Activated T-helper 17 cell treated with anti-CD3 and anti-CD28 coated beads, Interleukin-2, amount 50 U/mL, for 72 hours (primary cell): Measurements from ENCODE around the gene RPL21. TPM values are rescaled to one million over a fixed set of nuclear protein-coding genes. Genes with fewer than 3 reads are reported as not detected.

Source experiments
- ATAC-seq: fragments of 150-1000 bp; cut with Tn5 transposase; replicated peaks from 2 replicates; pipeline ENCODE4 v1.10.0; 2021; ENCODE audit warnings: mild to moderate bottlenecking, moderate library complexity
- H3K27ac Mint-ChIP-seq: one replicate; pipeline ENCODE4 v1.8.0; 2022; ENCODE audit warnings: mixed read lengths
- H3K27me3 Mint-ChIP-seq: one replicate; pipeline ENCODE4 v1.8.0; 2022; ENCODE audit warnings: mixed read lengths
- H3K36me3 Mint-ChIP-seq: one replicate; pipeline ENCODE4 v1.8.0; 2022; ENCODE audit warnings: low read depth, mild to moderate bottlenecking, mixed read lengths
- H3K4me1 Mint-ChIP-seq: one replicate; pipeline ENCODE4 v1.8.0; 2022; ENCODE audit warnings: mixed read lengths
- H3K4me3 Mint-ChIP-seq: one replicate; pipeline ENCODE4 v1.8.0; 2022; ENCODE audit warnings: mild to moderate bottlenecking, mixed read lengths
- H3K9me3 Mint-ChIP-seq: one replicate; pipeline ENCODE4 v1.8.0; 2022; ENCODE audit warnings: mixed read lengths
- total RNA-seq, 2 donors: library from RNA; stranded (reverse); gene quantifications; one replicate each; pipeline ENCODE4 v1.2.3, GENCODE V29; 2022

The RPL21 gene
- total RNA-seq, 2 donors from 2014 or later: 1,350 to 1,709 TPM

DNA sequence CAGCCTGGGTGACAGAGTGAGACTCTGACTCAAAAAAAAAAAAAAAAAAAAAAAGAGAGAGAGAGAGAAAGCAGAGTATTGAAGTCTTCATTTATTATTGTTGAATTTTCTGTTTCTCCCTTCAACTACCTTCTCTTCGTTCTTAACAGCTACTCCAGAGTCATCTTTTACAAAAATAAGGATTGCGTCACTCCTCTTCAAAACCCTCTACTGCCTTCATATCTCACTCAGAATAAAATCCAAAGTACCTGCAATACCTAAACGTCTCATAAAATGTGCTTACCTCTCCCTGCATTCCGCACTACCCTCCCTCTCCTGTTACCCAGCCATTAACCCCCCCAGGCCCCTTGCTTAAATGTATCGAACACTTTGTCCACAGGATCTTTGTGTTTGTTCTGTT is 17.4 kb upstream of the RPL21 start:
- H3K4me3 Mint-ChIP-seq: no peak overlapping the region
- H3K4me1 Mint-ChIP-seq: no peaks in the 10 kb centered on the region
- no peak overlapping the region for H3K27ac Mint-ChIP-seq
- no peak for ATAC-seq
- no peaks in the 10 kb centered on the region for H3K27me3 Mint-ChIP-seq
- H3K9me3 Mint-ChIP-seq: no peaks in the 10 kb centered on the region
- H3K36me3 Mint-ChIP-seq: no peaks in the 10 kb centered on the region

DNA sequence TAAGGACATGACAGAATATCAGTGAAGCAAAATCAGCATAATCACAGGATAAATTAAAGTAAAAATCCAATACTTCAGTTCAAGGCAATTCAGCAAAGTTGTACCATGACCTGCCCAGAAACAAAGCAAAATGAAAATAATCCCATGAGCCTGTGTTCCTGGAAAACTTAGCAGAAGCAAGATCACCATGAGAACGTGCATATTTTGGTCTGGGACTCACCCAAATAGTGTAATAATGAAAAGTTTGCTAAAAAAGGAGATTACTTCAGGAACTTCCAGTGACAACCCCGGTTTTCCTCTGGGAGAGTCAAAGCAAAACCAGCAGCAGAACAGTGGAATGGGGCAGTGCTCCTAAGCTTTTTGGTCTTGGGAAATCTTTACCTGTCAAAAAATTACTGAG is 14.9 kb upstream of the RPL21 start:
- Mint-ChIP-seq H3K27me3 (no peaks in the 10 kb centered on the region), H3K4me1 (no peaks in the 10 kb centered on the region), H3K4me3 (no peak overlapping the region), H3K36me3 (no peaks in the 10 kb centered on the region), H3K27ac (no peak overlapping the region), H3K9me3 (no peaks in the 10 kb centered on the region)
- ATAC-seq: no peak

DNA sequence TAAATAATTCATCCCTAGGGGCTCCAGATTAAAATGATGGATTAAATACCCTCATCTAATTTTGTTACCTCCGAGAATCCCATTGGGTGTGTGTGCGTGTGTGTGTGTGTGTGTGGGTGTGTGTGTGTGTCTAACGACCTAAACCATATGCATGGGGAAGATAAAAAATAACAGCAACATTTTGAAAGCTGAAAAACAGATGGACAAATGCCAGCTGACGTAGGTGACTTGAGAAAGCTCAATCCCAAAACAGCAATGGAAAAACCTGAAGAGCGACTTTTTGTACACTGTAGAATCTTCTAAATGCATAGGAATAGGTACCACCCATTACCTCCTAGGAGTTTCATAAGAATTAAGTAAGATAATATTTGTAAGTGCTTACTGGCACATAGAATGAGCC is 8.7 kb upstream of the RPL21 start:
- no peaks in the 10 kb centered on the region for H3K27me3 Mint-ChIP-seq
- ATAC-seq: no peak
- H3K36me3 Mint-ChIP-seq: peaks cover 16% of the 10 kb centered on the region
- H3K27ac Mint-ChIP-seq: no peak overlapping the region
- no peaks in the 10 kb centered on the region for H3K9me3 Mint-ChIP-seq
- H3K4me3 Mint-ChIP-seq: no peak overlapping the region
- no peaks in the 10 kb centered on the region for H3K4me1 Mint-ChIP-seq

DNA sequence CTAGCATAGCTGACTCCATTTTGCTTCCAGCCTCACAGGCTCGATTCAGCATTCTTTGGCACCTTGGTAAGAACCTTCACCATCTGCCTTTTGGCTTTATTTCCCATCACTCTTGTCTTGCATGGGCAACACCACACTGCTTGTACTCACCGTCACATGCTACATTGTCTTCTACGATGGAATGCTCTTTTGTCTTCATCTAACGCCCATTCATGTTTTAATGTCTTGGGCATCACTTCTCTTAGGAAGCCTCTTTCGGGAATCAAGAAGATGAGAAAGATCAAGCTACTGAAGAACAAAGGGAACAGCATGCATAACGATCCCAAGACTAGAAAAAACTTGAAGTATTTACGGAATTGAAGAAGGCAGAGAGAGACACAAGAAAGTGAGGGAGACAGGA is 5.7 kb upstream of the RPL21 start:
- Mint-ChIP-seq H3K4me3 (no peak overlapping the region), H3K9me3 (no peaks in the 10 kb centered on the region), H3K27me3 (no peaks in the 10 kb centered on the region), H3K27ac (no peak overlapping the region), H3K4me1 (no peaks in the 10 kb centered on the region), H3K36me3 (peaks cover 16% of the 10 kb centered on the region)
- no peak for ATAC-seq

DNA sequence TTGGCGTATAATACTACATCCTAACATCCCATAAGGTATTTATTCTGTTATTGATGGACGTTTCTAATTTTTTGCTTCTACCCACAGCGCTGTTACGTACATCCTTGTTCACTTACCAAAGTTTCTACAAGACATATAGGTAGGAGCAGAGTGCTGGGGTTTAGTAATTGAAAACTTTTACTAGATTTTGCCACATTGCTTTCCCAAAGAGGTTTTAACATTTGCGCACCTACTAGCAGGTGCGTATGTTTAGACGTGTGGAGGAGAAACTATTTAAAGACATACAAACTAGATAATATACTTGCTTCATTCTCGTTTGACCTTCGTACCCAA is 559 bp upstream of the RPL21 start:
- Mint-ChIP-seq H3K27me3 (no peaks in the 10 kb centered on the region), H3K4me3 (peak overlapping the region; percentile 99), H3K27ac (peak overlapping the region; percentile 99), H3K36me3 (peaks cover 47% of the 10 kb centered on the region), H3K4me1 (peaks cover 13% of the 10 kb centered on the region), H3K9me3 (no peaks in the 10 kb centered on the region)
- ATAC-seq: peak; percentile 1

DNA sequence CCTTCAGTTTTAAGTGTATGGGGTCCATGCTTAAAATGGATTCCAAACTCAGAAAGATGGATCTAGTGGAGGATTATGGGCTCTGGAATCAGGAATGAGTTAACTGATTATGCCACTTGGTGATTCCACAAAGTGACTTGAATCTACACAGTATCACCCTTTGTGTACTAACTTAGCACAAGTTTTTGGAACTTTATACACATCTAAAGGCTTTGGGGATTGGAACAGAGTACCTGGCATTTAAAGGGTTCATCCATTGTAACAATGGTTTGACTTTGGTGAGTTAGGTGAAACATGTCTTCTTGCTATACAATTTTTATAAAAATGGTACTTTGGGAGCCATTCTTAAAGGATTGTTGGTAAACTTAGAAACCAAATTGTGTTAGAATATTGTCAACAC is 1.1 kb downstream of the RPL21 start:
- H3K4me1 Mint-ChIP-seq: peaks cover 13% of the 10 kb centered on the region

DNA sequence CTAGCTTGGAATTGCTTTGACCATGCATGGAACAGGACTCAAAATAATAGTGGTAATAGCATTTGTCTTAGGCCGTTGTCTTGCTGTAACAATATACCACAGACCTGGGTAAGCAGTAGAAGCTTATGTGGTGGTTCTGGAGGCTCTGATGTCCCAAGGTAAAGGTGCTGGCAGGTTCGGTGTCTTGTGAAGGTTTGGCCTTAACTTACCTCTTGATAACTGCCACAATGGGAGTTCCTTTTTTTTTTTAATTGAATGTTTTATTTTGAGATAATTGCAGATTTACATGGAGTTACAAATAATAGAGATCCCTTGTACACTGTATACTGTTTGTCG is 5.8 kb downstream of the RPL21 start:
- no peak overlapping the region for H3K27ac Mint-ChIP-seq
- no peaks in the 10 kb centered on the region for H3K9me3 Mint-ChIP-seq
- H3K4me1 Mint-ChIP-seq: peaks cover 33% of the 10 kb centered on the region
- no peaks in the 10 kb centered on the region for H3K27me3 Mint-ChIP-seq
- ATAC-seq: no peak
- H3K4me3 Mint-ChIP-seq: peak overlapping the region; percentile 4
- peaks cover 99% of the 10 kb centered on the region for H3K36me3 Mint-ChIP-seq

More for the DNA sequence above, 1.1 kb downstream of the RPL21 start:
- H3K36me3 Mint-ChIP-seq: peaks cover 64% of the 10 kb centered on the region
- peak overlapping the region; percentile 99 for H3K4me3 Mint-ChIP-seq
- H3K27ac Mint-ChIP-seq: peak overlapping the region; percentile 99
- no peak for ATAC-seq
- H3K27me3 Mint-ChIP-seq: no peaks in the 10 kb centered on the region
- H3K9me3 Mint-ChIP-seq: no peaks in the 10 kb centered on the region

DNA sequence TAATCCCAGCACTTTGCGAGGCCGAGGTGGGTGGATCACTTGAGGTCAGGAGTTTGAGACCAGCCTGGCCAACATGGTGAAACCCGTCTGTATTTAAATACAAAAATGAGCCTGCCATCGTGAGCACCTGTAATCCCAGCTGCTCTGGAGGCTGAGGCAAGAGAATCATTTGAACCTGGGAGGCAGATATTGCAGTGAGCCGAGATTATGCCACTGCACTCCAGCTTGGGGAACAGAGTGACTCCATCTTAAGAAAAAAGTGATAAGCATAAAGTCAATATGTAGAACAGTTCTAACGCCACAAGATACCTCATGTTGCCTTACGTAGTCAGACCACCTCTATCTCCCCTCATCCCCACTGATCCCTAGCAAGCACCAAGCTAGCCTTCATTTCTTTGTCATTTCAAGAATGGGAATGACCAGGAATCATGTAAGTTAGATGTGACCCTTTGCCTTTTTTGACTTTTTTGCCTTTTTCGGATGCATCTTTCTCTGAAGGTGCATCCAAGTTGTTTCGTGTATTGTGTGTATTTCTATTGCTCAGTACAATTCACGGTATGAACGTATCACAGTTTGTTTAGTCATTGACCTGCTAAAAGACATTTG is 6.4 kb downstream of the RPL21 start:
- Mint-ChIP-seq H3K27me3 (no peaks in the 10 kb centered on the region), H3K4me3 (peak overlapping the region; percentile 4), H3K36me3 (peaks cover 98% of the 10 kb centered on the region), H3K9me3 (no peaks in the 10 kb centered on the region), H3K27ac (no peak overlapping the region), H3K4me1 (peaks cover 33% of the 10 kb centered on the region)
- no peak for ATAC-seq

DNA sequence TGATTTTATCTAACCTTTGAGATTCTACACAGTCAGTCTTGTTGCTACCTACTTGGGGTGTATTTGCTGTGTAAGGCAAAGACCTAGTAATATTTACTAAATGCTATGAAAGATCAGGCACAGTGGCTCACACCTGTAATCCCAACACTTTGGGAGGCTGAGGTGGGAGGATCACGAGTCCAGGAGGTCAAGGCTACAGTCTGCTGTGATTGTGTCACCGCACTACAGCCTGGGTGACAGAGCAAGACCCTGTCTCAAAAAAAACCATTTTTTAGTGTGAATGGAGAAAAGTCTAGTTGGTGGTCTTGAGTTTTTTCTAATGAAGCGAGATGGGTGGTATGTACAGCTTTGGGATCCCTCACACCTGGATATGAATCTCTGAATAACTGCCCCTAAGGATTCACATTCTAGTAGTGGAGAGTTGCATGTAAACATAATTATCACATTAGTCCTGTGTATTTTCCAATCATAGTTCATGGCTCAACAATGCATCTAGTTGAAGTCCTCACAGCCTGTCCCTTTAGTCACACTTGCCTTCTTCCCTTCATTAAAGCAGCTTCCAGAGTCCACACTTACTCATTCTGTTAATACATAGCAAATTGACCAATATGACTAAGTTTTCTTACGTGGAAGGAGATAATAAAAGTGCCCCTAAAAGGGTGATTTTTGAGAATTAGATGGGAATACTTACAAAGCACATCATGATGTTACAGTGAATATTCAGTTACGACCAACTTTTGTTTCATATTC is 7.5 kb downstream of the RPL21 start:
- Mint-ChIP-seq H3K27me3 (no peaks in the 10 kb centered on the region), H3K4me3 (peak overlapping the region; percentile 59), H3K4me1 (peaks cover 29% of the 10 kb centered on the region), H3K9me3 (no peaks in the 10 kb centered on the region), H3K27ac (peak overlapping the region; percentile 87), H3K36me3 (peaks cover 89% of the 10 kb centered on the region)
- peak; percentile 64 for ATAC-seq

DNA sequence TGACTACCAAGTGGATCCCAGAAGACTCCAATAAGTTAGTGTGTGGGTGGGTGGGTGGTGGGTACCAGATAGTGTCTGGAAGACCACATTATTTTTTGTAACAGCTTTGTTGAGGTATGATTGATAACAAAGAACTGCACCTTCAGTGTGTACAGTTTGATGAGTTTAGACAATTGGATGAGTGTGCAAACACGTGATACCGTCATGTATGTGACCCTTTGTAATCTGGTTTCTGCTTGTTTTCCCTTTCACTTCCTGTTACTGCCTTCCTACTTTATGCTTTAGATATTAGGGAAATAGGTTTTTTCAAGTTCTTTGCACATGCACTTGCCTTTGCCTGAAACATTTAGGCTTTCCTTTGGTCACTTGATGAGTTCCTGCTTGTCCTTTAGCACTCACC is 8.5 kb downstream of the RPL21 start:
- no peaks in the 10 kb centered on the region for H3K27me3 Mint-ChIP-seq
- peak; percentile 46 for ATAC-seq
- peaks cover 86% of the 10 kb centered on the region for H3K36me3 Mint-ChIP-seq
- H3K27ac Mint-ChIP-seq: peak overlapping the region; percentile 87
- no peaks in the 10 kb centered on the region for H3K9me3 Mint-ChIP-seq
- peak overlapping the region; percentile 59 for H3K4me3 Mint-ChIP-seq
- peaks cover 28% of the 10 kb centered on the region for H3K4me1 Mint-ChIP-seq

DNA sequence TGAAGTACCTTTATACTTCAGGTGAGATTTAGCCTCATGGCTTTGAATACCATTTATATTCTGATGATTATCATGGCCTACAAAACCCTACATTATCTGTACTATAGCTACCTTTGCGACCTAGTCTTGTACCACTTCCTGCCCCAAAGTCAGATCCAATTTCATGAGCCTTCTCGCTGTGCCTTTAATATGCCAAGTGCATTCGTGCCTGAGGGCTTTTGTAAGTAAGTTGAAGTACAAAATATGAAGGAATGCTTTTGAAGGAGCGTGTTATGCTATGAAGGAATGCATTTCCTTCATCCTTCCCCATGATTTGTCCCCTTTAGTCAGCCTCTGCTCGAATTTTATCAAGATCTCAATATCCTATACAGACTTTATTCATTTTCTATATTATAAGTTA is 10.0 kb downstream of the RPL21 start:
- Mint-ChIP-seq H3K9me3 (no peaks in the 10 kb centered on the region), H3K27ac (no peak overlapping the region), H3K27me3 (no peaks in the 10 kb centered on the region), H3K36me3 (peaks cover 70% of the 10 kb centered on the region), H3K4me1 (peaks cover 26% of the 10 kb centered on the region), H3K4me3 (no peak overlapping the region)
- ATAC-seq: no peak

DNA sequence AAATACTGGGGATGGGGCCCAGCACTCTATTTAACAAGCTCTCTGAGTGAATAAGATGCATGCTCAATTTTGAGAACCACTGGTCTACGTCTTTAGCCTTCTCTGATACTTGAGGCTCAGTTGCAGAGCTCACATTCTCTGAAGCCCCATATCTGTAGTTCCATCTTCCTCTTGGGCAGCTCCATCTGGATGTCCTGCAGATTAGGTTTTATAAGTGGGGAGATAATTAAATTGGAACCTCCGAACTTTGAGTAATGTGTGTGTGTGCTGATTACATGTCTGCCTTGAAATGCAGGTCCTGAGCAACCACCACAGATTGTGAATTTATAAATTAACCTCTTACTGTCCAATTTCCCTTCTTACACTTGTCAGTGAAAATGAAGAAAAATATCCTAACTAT is 12.1 kb downstream of the RPL21 start:
- no peak for ATAC-seq
- Mint-ChIP-seq H3K27me3 (no peaks in the 10 kb centered on the region), H3K27ac (peak overlapping the region; percentile 40), H3K4me3 (no peak overlapping the region), H3K9me3 (no peaks in the 10 kb centered on the region), H3K4me1 (peaks cover 24% of the 10 kb centered on the region), H3K36me3 (peaks cover 50% of the 10 kb centered on the region)

DNA sequence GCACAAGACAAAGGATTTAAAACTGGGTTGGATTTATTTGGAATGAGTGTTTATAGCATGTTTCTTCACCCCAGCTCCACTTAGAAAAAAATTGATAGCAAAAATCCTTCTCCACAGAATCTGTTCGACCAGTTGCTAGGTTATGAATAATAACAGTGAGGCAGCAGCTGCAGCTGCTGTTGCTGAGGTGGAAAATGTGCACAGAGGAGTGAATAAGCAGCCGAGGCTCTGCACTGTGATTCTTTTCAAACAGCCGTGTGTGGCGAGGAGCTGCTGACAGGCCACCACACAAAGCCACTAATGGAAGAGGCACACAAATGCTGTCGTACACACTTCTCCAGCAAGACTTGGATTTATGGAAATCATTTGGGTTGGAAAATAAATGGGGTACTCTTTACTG is 12.8 kb downstream of the RPL21 start:
- Mint-ChIP-seq H3K27me3 (no peaks in the 10 kb centered on the region), H3K4me3 (no peak overlapping the region), H3K36me3 (peaks cover 43% of the 10 kb centered on the region), H3K9me3 (no peaks in the 10 kb centered on the region), H3K4me1 (peaks cover 16% of the 10 kb centered on the region), H3K27ac (peak overlapping the region; percentile 37)
- no peak for ATAC-seq

DNA sequence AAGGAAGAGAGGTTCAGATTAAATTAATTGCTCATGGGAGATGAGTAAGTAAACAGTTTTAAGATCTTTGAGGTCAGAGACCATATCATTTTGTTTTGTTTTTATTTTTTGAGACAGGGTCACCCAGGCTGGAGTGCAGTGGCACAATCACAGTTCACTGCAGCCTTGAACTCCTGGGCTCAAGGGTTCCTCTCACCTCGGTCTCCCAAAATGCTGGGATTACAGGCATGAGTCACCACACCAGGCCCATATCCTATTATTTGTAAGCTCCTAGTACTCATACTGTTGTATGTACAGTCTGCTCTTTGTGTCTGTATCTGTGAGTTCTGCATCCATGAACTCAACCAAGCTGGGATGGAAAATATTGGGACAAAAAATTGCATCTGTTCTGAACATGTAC is 13.3 kb downstream of the RPL21 start:
- peak overlapping the region; percentile 37 for H3K27ac Mint-ChIP-seq
- no peak overlapping the region for H3K4me3 Mint-ChIP-seq
- H3K36me3 Mint-ChIP-seq: peaks cover 38% of the 10 kb centered on the region
- H3K9me3 Mint-ChIP-seq: no peaks in the 10 kb centered on the region
- ATAC-seq: no peak
- no peaks in the 10 kb centered on the region for H3K27me3 Mint-ChIP-seq
- H3K4me1 Mint-ChIP-seq: peaks cover 12% of the 10 kb centered on the region

DNA sequence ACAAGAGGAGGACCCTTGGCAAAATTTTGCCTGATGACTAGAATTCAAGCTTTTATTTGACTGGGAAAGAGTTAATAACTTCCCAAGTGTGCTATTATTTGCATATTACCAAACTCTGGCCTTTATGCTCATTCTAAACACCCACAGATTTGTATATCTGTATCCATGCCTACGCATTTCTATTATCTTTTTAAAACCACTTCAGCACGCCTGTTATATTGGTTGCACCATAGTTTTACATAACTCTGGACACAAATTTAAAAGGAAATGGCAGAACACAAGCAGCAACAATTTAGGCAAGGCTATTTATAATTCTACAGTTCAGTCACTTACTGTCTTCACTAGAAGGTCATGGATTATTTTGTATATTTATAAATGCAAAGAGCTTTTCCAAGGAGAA is 15.6 kb downstream of the RPL21 start:
- Mint-ChIP-seq H3K27me3 (no peaks in the 10 kb centered on the region), H3K4me3 (no peak overlapping the region), H3K36me3 (peaks cover 16% of the 10 kb centered on the region), H3K4me1 (peaks cover 15% of the 10 kb centered on the region), H3K27ac (peak overlapping the region; percentile 33), H3K9me3 (no peaks in the 10 kb centered on the region)
- ATAC-seq: no peak
